Stomach (tissue), 4 donors: Measurements from ENCODE around the gene SYNJ1.

Experiments
- CTCF ChIP-seq, 7 experiments: fragments of 450-650 bp in 4 of 7; fragments of 200-600 bp in 3 of 7; sonication (generic) in 3 of 7; IDR thresholded peaks; one replicate each; pipeline ENCODE4 v1.5.1; 2016 to 2019; ENCODE audit warnings: antibody characterized with exemption in 7 of 7, control low read depth in 2 of 7, mild to moderate bottlenecking in 1 of 7
- POLR2A ChIP-seq, 4 donors: fragments of 450-650 bp; IDR thresholded peaks; one replicate each; pipeline ENCODE4 v1.6.1; 2016; ENCODE audit warnings: antibody characterized with exemption in 4 of 4, control low read depth in 2 of 4, mild to moderate bottlenecking in 1 of 4, moderate library complexity in 1 of 4

GRCh38 chr21:32613436-32614043 lies 114.3 kb downstream of the SYNJ1 start:
- TF ChIP-seq CTCF (IDR thresholded peaks at IDR 0.05) (no peak), POLR2A (IDR thresholded peaks at IDR 0.05) (no peak)
